ENCODE measurements around the gene KRTAP5-6. TPM values are rescaled to one million over a fixed set of nuclear protein-coding genes. Genes with fewer than 3 reads are reported as not detected.

The KRTAP5-6 gene
- total and polyA plus RNA-seq, 4 experiments from 2014 or later = not detected

Other genes starting within 250 kb of the KRTAP5-6 start
- 10 to 100 TPM; 73.1 to 74.1 TPM for gene MOB2, start 210.4 kb upstream of the KRTAP5-6 start, total RNA-seq
- gene MOB2, start 210.4 kb upstream of the KRTAP5-6 start, polyA plus RNA-seq = 10 to 100 TPM; 48.8 to 67.0 TPM
- 1 to 10 TPM; 5.8 TPM for gene DUSP8, start 124.9 kb upstream of the KRTAP5-6 start, total RNA-seq
- gene DUSP8, start 124.9 kb upstream of the KRTAP5-6 start, polyA plus RNA-seq = 1 to 10 TPM in 1 of 2 donors, not detected in 1; 1.5 TPM
- gene KRTAP5-1, start 111.9 kb upstream of the KRTAP5-6 start, total RNA-seq = not detected
- under 1 TPM in 1 of 2 donors, not detected in 1; 0.29 TPM for gene KRTAP5-1, start 111.9 kb upstream of the KRTAP5-6 start, polyA plus RNA-seq
- gene KRTAP5-2, start 98.9 kb upstream of the KRTAP5-6 start, total RNA-seq = not detected
- not detected for gene KRTAP5-2, start 98.9 kb upstream of the KRTAP5-6 start, polyA plus RNA-seq
- gene KRTAP5-3, start 88.7 kb upstream of the KRTAP5-6 start, total RNA-seq = not detected
- not detected for gene KRTAP5-3, start 88.7 kb upstream of the KRTAP5-6 start, polyA plus RNA-seq
- not detected for gene KRTAP5-4, start 75.1 kb upstream of the KRTAP5-6 start, total RNA-seq
- not detected for gene KRTAP5-4, start 75.1 kb upstream of the KRTAP5-6 start, polyA plus RNA-seq
- not detected for gene KRTAP5-5, start 67.4 kb upstream of the KRTAP5-6 start, total RNA-seq
- gene KRTAP5-5, start 67.4 kb upstream of the KRTAP5-6 start, polyA plus RNA-seq = not detected
- gene IFITM10, start 53.4 kb downstream of the KRTAP5-6 start, total RNA-seq = 1 to 10 TPM; 1.6 to 1.8 TPM
- not detected for gene IFITM10, start 53.4 kb downstream of the KRTAP5-6 start, polyA plus RNA-seq
- 100 to 1,000 TPM; 206 to 214 TPM for gene CTSD, start 66.7 kb downstream of the KRTAP5-6 start, total RNA-seq
- 100 to 1,000 TPM; 122 to 137 TPM for gene CTSD, start 66.7 kb downstream of the KRTAP5-6 start, polyA plus RNA-seq
- gene SYT8, start 137.8 kb downstream of the KRTAP5-6 start, total RNA-seq = not detected
- gene SYT8, start 137.8 kb downstream of the KRTAP5-6 start, polyA plus RNA-seq = not detected
- gene TNNI2, start 141.8 kb downstream of the KRTAP5-6 start, total RNA-seq = not detected
- gene TNNI2, start 141.8 kb downstream of the KRTAP5-6 start, polyA plus RNA-seq = not detected
- gene LSP1, start 155.9 kb downstream of the KRTAP5-6 start, total RNA-seq = 100 to 1,000 TPM; 324 to 327 TPM
- 100 to 1,000 TPM; 253 to 435 TPM for gene LSP1, start 155.9 kb downstream of the KRTAP5-6 start, polyA plus RNA-seq
- gene PRR33, start 194.7 kb downstream of the KRTAP5-6 start, total RNA-seq = not detected
- gene PRR33, start 194.7 kb downstream of the KRTAP5-6 start, polyA plus RNA-seq = under 1 TPM in 1 of 2 donors, not detected in 1; 0.18 TPM
- gene TNNT3, start 222.5 kb downstream of the KRTAP5-6 start, total RNA-seq = 10 to 100 TPM in 1 of 2 experiments, 1 to 10 TPM in 1; 9.3 to 10.5 TPM
- gene TNNT3, start 222.5 kb downstream of the KRTAP5-6 start, polyA plus RNA-seq = not detected